Stimulated activated naive B cell treated with anti-CD40 and anti-IgM and Interleukin-4, amounts not matched to agents 10 μg/mL and 1 μg/mL and 100 μg/mL, for 72 hours (primary cell): ENCODE measurements around the gene TNRC6C.

Source experiments
- ATAC-seq, 2 donors: fragments of 150-1000 bp; cut with Tn5 transposase; replicated peaks; 2 replicates each; pipeline ENCODE4 v1.10.0; 2021; ENCODE audit warnings: moderate library complexity in 1 of 2
- DNase-seq: peaks from one replicate; pipeline ENCODE4 v3.0.0; 2021
- H3K27ac Mint-ChIP-seq: one replicate; pipeline ENCODE4 v1.8.0; 2022; ENCODE audit warnings: mild to moderate bottlenecking, mixed read lengths
- H3K27me3 Mint-ChIP-seq, 2 donors: one replicate each; pipeline ENCODE4 v1.8.0; 2022; ENCODE audit warnings: mixed read lengths in 2 of 2
- H3K36me3 Mint-ChIP-seq, 2 donors: one replicate each; pipeline ENCODE4 v1.8.0; 2022; ENCODE audit warnings: mixed read lengths in 2 of 2, mild to moderate bottlenecking in 1 of 2
- H3K4me1 Mint-ChIP-seq, 2 donors: one replicate each; pipeline ENCODE4 v1.8.0; 2022; ENCODE audit warnings: mixed read lengths in 2 of 2, mild to moderate bottlenecking in 1 of 2
- H3K4me3 Mint-ChIP-seq, 2 donors: one replicate each; pipeline ENCODE4 v1.8.0; 2022; ENCODE audit warnings: mild to moderate bottlenecking in 2 of 2, mixed read lengths in 2 of 2, moderate library complexity in 1 of 2
- H3K9me3 Mint-ChIP-seq, 2 donors: one replicate each; pipeline ENCODE4 v1.8.0; 2022; ENCODE audit warnings: mixed read lengths in 2 of 2, mild to moderate bottlenecking in 1 of 2

Gene TNRC6C

GRCh38 chr17:77942112-77942988 lies 16.2 kb upstream of the TNRC6C start:
- no peak overlapping the region for H3K27ac Mint-ChIP-seq
- no peak overlapping the region for H3K4me3 Mint-ChIP-seq
- H3K36me3 Mint-ChIP-seq = peaks cover 0 to 2% of the 10 kb centered on the region in 2 donors
- peaks cover 50 to 77% of the 10 kb centered on the region in 2 donors for H3K27me3 Mint-ChIP-seq
- H3K9me3 Mint-ChIP-seq = no peaks in the 10 kb centered on the region
- ATAC-seq = no peak
- H3K4me1 Mint-ChIP-seq = no peaks in the 10 kb centered on the region
- DNase-seq = no peak

DNA sequence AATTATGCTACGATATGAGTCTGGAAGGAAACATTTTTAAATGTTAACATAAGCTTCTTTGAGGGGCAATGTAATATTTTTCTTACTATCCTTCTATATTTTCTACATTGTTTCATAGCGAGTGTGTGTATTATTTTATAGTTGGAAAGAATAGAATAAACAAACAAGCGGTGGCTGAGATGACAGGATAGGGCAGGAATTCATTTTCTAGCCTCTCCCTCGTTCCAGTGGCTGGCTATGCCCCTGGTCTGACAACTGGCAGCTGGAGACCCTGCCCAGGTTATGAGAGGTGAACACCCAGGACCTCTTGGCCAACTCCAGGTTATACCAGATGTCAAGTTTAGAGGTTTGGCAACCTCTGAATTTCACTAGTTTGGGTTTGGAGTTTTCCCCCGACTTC lies 14.5 kb upstream of the TNRC6C start:
- Mint-ChIP-seq H3K9me3 (peaks cover 4 to 5% of the 10 kb centered on the region in 2 donors), H3K27me3 (peaks cover 56 to 77% of the 10 kb centered on the region in 2 donors), H3K4me1 (no peaks in the 10 kb centered on the region), H3K27ac (no peak overlapping the region), H3K4me3 (no peak overlapping the region), H3K36me3 (peaks cover 0 to 3% of the 10 kb centered on the region in 2 donors)
- ATAC-seq (no peak), DNase-seq (no peak)

DNA sequence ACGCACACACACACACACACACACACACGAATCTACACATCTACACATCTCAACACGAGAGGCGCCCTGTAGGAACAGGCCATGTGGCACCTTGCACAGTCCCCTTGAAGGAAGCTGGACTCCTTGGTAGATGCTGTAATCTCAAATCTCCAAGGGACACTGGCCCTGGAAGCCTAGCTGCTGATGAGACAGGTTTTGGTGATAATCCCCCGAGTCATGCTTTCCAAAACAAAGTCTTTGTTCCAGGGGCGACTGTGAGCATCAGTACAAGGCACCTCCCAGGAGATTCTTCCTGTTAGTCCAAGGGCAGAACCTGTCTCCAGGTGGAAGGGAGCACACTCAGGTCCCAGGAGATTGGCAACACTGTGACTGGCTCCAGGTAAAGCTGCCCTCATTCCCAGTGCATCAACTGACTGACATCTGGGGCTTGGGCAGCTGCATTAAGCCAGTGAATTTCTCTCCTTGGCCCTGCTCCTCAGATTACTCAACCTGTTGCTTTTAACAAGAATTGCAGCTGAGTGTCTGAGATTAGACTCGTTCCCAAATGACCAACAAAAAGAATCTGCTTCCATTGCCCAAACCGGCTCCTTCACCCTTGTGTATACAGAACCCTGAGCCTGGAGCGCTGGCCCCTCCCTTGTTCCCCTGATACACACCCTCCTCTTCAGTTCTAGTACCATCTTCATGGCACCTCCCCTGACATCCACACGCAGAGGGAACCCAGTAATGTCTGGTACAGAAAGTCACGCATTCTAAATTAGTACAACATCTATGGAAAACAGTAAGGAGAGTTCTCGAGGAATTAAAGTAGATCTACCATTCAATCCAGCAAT lies 13.9 kb upstream of the TNRC6C start:
- H3K4me3 Mint-ChIP-seq = no peak overlapping the region
- no peak for DNase-seq

DNA sequence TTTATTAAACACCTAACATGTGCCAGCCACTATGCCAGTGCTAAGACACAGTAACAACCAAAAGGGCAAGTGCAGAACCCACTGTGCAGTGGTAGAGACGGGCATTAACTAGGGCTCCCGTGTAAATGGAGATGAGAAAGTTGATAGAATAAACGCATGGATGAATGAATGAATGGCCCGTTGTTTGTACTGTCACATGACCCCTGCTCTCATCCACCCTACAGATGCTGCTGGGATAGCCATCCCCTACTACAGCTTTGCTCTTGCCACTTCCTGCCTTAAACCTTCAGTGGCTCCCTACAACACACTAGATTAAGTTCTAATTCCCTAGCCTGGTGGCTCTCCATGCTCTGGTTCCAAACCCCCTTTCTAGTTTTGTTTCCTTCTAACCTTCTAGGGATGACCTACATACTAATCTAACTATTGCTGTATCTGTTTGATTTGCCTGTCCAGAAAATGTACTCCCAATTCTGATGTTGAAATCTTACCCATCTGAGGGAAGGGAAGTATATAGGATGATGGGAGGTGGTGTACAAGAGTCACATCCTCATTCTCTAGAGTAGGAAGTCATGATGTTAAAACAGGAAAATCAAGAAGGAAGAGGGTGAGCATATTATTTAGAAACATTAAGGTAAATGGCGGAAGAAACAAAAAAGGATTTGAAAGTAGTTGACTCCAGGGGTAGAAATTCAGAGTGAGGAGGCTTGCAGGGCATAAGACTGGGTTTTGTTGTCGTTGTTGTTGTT lies 11.4 kb upstream of the TNRC6C start:
- peaks cover 4 to 5% of the 10 kb centered on the region in 2 donors for H3K9me3 Mint-ChIP-seq
- peaks cover 67 to 85% of the 10 kb centered on the region in 2 donors for H3K27me3 Mint-ChIP-seq
- H3K36me3 Mint-ChIP-seq = peaks cover 0 to 2% of the 10 kb centered on the region in 2 donors
- DNase-seq (no peak), ATAC-seq (no peak)
- H3K4me3 Mint-ChIP-seq = no peak overlapping the region
- H3K4me1 Mint-ChIP-seq = peaks cover 0 to 1% of the 10 kb centered on the region in 2 donors
- no peak overlapping the region for H3K27ac Mint-ChIP-seq

More for the DNA sequence above, 13.9 kb upstream of the TNRC6C start:
- ATAC-seq = no peak
- H3K36me3 Mint-ChIP-seq = peaks cover 0 to 3% of the 10 kb centered on the region in 2 donors
- H3K9me3 Mint-ChIP-seq = peaks cover 4 to 5% of the 10 kb centered on the region in 2 donors
- peaks cover 63 to 83% of the 10 kb centered on the region in 2 donors for H3K27me3 Mint-ChIP-seq
- no peaks in the 10 kb centered on the region for H3K4me1 Mint-ChIP-seq
- H3K27ac Mint-ChIP-seq = no peak overlapping the region

GRCh38 chr17:77948690-77949114 lies 9.8 kb upstream of the TNRC6C start:
- Mint-ChIP-seq H3K27me3 (peaks cover 77 to 88% of the 10 kb centered on the region in 2 donors), H3K9me3 (peaks cover 4 to 5% of the 10 kb centered on the region in 2 donors), H3K4me1 (peaks cover 0 to 2% of the 10 kb centered on the region in 2 donors), H3K4me3 (no peak overlapping the region), H3K27ac (no peak overlapping the region), H3K36me3 (peaks cover 0 to 2% of the 10 kb centered on the region in 2 donors)
- DNase-seq = no peak
- no peak for ATAC-seq

GRCh38 chr17:77951123-77951522 lies 7.4 kb upstream of the TNRC6C start:
- ATAC-seq (no peak), DNase-seq (no peak)
- H3K27me3 Mint-ChIP-seq = peaks cover 65 to 76% of the 10 kb centered on the region in 2 donors
- no peak overlapping the region for H3K27ac Mint-ChIP-seq
- peaks cover 0 to 2% of the 10 kb centered on the region in 2 donors for H3K4me1 Mint-ChIP-seq
- H3K9me3 Mint-ChIP-seq = peaks cover 4 to 5% of the 10 kb centered on the region in 2 donors
- H3K4me3 Mint-ChIP-seq = no peak overlapping the region
- H3K36me3 Mint-ChIP-seq = peaks cover 0 to 2% of the 10 kb centered on the region in 2 donors

DNA sequence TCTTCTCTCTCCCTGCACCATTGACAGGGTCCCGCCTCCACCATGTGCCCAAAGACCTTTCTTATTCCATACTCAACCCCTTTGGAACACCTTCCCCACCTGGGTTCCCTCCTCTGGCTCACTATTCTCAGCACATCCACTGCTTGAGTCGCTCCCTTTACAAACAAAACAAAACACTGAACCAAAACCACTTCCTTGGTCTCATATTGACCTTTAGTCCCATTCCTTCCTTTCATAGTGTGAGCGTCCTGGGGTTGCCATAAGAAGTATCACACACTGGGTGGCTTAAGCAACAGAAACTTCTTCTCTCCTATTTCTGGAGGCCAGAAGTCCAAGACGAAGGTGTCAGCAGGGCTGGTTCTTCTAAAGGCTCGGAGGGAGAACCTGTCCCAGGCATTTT lies 6.1 kb upstream of the TNRC6C start:
- peaks cover 58 to 64% of the 10 kb centered on the region in 2 donors for H3K27me3 Mint-ChIP-seq
- peak overlapping the region; percentile 6 for H3K27ac Mint-ChIP-seq
- DNase-seq (no peak), ATAC-seq (no peak)
- no peak overlapping the region for H3K4me3 Mint-ChIP-seq
- H3K36me3 Mint-ChIP-seq = peaks cover 0 to 2% of the 10 kb centered on the region in 2 donors
- H3K4me1 Mint-ChIP-seq = peaks cover 2 to 10% of the 10 kb centered on the region in 2 donors
- peaks cover 4 to 5% of the 10 kb centered on the region in 2 donors for H3K9me3 Mint-ChIP-seq

- H3K4me1 Mint-ChIP-seq = peaks cover 17 to 32% of the 10 kb centered on the region in 2 donors
- ATAC-seq = no peak
- peaks cover 0 to 2% of the 10 kb centered on the region in 2 donors for H3K36me3 Mint-ChIP-seq
- H3K9me3 Mint-ChIP-seq = no peaks in the 10 kb centered on the region
- no peak for DNase-seq
- H3K27me3 Mint-ChIP-seq = peaks cover 25 to 29% of the 10 kb centered on the region in 2 donors
- peak overlapping the region; percentile 93 for H3K27ac Mint-ChIP-seq
- H3K4me3 Mint-ChIP-seq = peak overlapping the region; percentile 89 to 94
Measured at GRCh38 chr17:77957235-77957856, 1.2 kb upstream of the TNRC6C start.

GRCh38 chr17:77958716-77959125 lies 218 bp downstream of the TNRC6C start:
- DNase-seq = no peak
- no peaks in the 10 kb centered on the region for H3K9me3 Mint-ChIP-seq
- H3K27ac Mint-ChIP-seq = no peak overlapping the region
- peaks cover 13 to 15% of the 10 kb centered on the region in 2 donors for H3K27me3 Mint-ChIP-seq
- peaks cover 24 to 42% of the 10 kb centered on the region in 2 donors for H3K4me1 Mint-ChIP-seq
- peaks cover 0 to 2% of the 10 kb centered on the region in 2 donors for H3K36me3 Mint-ChIP-seq
- ATAC-seq = peak; percentile 4
- peak overlapping the region; percentile 89 to 94 for H3K4me3 Mint-ChIP-seq

DNA sequence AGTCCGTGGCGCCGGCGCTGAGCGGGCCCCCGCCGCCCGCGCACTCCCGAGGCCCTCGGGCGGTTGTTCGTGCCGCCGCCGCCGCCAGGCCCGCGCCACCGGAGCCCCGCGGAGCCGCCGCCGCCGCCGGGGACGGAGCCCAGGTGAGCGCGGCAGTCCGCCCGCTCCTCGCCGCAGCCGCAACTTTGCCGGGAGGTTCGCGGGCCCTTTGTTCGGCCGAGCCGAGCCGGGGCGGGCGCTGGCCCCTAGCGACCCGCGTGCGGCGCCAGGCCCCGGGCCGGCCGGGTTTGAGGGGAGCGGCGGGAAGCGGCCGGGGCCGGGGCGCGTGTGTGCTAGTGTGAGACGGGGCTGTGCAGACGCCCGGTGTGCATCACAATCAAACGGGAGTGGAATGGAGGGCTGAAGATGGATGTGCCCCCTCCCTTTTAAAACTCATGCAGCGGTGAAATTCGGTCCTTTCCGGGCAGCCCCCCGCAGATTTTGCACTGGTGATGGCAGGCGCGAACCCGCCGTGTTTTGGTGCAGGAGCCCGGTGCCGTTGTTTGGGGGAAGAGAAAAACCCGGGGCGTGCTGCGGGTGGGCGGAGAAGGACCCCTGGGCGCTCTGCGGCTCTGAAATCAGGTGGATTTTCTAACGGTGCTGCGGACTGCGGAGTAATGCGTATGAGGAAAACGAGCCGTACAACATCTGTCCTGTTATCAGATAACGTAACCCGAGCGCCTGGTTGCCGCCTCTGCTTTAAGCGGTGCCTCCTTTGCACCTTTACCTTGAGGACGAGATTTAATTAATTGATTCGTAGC lies 823 bp downstream of the TNRC6C start:
- peak; percentile 17 for DNase-seq
- H3K36me3 Mint-ChIP-seq = peaks cover 0 to 2% of the 10 kb centered on the region in 2 donors
- no peak for ATAC-seq
- H3K27ac Mint-ChIP-seq = peak overlapping the region; percentile 79
- peaks cover 26 to 48% of the 10 kb centered on the region in 2 donors for H3K4me1 Mint-ChIP-seq
- peak overlapping the region; percentile 91 to 93 for H3K4me3 Mint-ChIP-seq
- peaks cover 10 to 11% of the 10 kb centered on the region in 2 donors for H3K27me3 Mint-ChIP-seq
- no peaks in the 10 kb centered on the region for H3K9me3 Mint-ChIP-seq

- peaks cover 8% of the 10 kb centered on the region in 2 donors for H3K27me3 Mint-ChIP-seq
- peaks cover 29 to 54% of the 10 kb centered on the region in 2 donors for H3K4me1 Mint-ChIP-seq
- no peaks in the 10 kb centered on the region for H3K9me3 Mint-ChIP-seq
- H3K36me3 Mint-ChIP-seq = peaks cover 0 to 2% of the 10 kb centered on the region in 2 donors
- peak overlapping the region; percentile 79 for H3K27ac Mint-ChIP-seq
- ATAC-seq = no peak
- no peak for DNase-seq
- peak overlapping the region; percentile 91 to 93 for H3K4me3 Mint-ChIP-seq
Measured at GRCh38 chr17:77959926-77960521, 1.5 kb downstream of the TNRC6C start.

DNA sequence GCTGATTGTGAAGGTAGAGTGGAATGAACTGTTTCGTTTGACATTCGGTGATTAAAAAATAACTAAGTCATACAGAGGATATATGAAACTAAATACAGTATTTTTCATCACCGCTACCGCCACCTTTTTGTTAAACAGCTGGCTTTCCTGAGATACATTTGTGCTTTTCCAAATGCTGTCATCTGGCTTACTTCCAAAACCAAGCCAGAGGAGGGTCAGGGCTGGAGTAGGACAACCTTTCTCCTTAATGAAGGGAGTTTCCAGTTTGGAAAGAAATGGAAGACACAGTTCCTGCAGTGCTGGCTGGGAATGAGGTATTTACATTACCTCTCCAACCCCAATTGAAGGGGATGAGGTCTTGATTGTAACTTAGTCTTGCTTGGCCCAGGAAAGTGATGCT lies 3.2 kb downstream of the TNRC6C start:
- Mint-ChIP-seq H3K9me3 (no peaks in the 10 kb centered on the region), H3K36me3 (peaks cover 0 to 2% of the 10 kb centered on the region in 2 donors), H3K27me3 (peaks cover 4 to 8% of the 10 kb centered on the region in 2 donors), H3K4me1 (peaks cover 34 to 66% of the 10 kb centered on the region in 2 donors), H3K27ac (no peak overlapping the region), H3K4me3 (no peak overlapping the region)
- no peak for DNase-seq
- ATAC-seq = no peak
